ENCODE results near the gene WDR7. TPM values are rescaled to one million over a fixed set of nuclear protein-coding genes. Genes with fewer than 3 reads are reported as not detected.

The WDR7 gene
- polyA plus RNA-seq (2014; cell fraction: cytosol; rRNA removed): 3.3 and 6.8 TPM in 2 replicates
- 2.2 and 3.0 TPM in 2 replicates for polyA plus RNA-seq (2014; cell fraction: nucleus; rRNA removed)

- peak; percentile 96 for DNase-seq (ENCODE audit: low spot score)
Observed at GRCh38 chr18:56650944-56651770, at the start of gene WDR7. Gene WDR7, plus strand, starts transcription at chr18:56651359. Its CDS starts 21,157 bp downstream, at chr18:56672516.

GRCh38 chr18:56606618-56607017 lies 44.5 kb upstream of the WDR7 start:
- no peak for DNase-seq (ENCODE audit: low spot score)

GRCh38 chr18:56615738-56616520 lies 35.2 kb upstream of the WDR7 start:
- no peak for DNase-seq (ENCODE audit: low spot score)

GRCh38 chr18:56627991-56628390 lies 23.2 kb upstream of the WDR7 start:
- DNase-seq (ENCODE audit: low spot score): no peak

GRCh38 chr18:56632070-56633022 lies 18.8 kb upstream of the WDR7 start:
- DNase-seq (ENCODE audit: low spot score): no peak

GRCh38 chr18:56635007-56635406 lies 16.2 kb upstream of the WDR7 start:
- DNase-seq (ENCODE audit: low spot score): no peak

- no peak for DNase-seq (ENCODE audit: low spot score)
Observed at GRCh38 chr18:56637176-56637575, 14.0 kb upstream of the WDR7 start.

- no peak for DNase-seq (ENCODE audit: low spot score)
Observed at GRCh38 chr18:56637711-56638231, 13.4 kb upstream of the WDR7 start.

- peak; percentile 98 for DNase-seq (ENCODE audit: low spot score)
Observed at GRCh38 chr18:56638232-56639103, 12.7 kb upstream of the WDR7 start, which contains the start of gene TXNL1. Gene TXNL1, minus strand, starts transcription at chr18:56638592. Its CDS starts 152 bp downstream, at chr18:56638440.

GRCh38 chr18:56639104-56639381 lies 12.1 kb upstream of the WDR7 start:
- no peak for DNase-seq (ENCODE audit: low spot score)

- no peak for DNase-seq (ENCODE audit: low spot score)
Observed at GRCh38 chr18:56639571-56639970, 11.6 kb upstream of the WDR7 start.

GRCh38 chr18:56641714-56642337 lies 9.3 kb upstream of the WDR7 start:
- no peak for DNase-seq (ENCODE audit: low spot score)

- no peak for DNase-seq (ENCODE audit: low spot score)
Observed at GRCh38 chr18:56643381-56643780, 7.8 kb upstream of the WDR7 start.

GRCh38 chr18:56645415-56646016 lies 5.6 kb upstream of the WDR7 start:
- DNase-seq (ENCODE audit: low spot score): no peak

GRCh38 chr18:56647071-56647470 lies 4.1 kb upstream of the WDR7 start:
- DNase-seq (ENCODE audit: low spot score): no peak

GRCh38 chr18:56647951-56648893 lies 2.9 kb upstream of the WDR7 start:
- DNase-seq (ENCODE audit: low spot score): no peak

GRCh38 chr18:56649996-56650395 lies 1.2 kb upstream of the WDR7 start:
- no peak for DNase-seq (ENCODE audit: low spot score)

- DNase-seq (ENCODE audit: low spot score): no peak
Observed at GRCh38 chr18:56651771-56652092, 573 bp downstream of the WDR7 start.
